ENCODE data around the gene IL4R. TPM values are rescaled to one million over a fixed set of nuclear protein-coding genes. Genes with fewer than 3 reads are reported as not detected.

The IL4R gene
- total and polyA plus RNA-seq, 2 of the 13 experiments (the other 11 are each of a cell fraction or from before 2014, with no cell fraction given): 15.9 to 49.6 TPM

- TF ChIP-seq, protein P1, sequence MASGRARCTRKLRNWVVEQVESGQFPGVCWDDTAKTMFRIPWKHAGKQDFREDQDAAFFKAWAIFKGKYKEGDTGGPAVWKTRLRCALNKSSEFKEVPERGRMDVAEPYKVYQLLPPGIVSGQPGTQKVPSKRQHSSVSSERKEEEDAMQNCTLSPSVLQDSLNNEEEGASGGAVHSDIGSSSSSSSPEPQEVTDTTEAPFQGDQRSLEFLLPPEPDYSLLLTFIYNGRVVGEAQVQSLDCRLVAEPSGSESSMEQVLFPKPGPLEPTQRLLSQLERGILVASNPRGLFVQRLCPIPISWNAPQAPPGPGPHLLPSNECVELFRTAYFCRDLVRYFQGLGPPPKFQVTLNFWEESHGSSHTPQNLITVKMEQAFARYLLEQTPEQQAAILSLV (CRISPR knock-in tag; IDR thresholded peaks at IDR 0.05; ENCODE audit: borderline replicate concordance): no peak
- peak; percentile 92; the same call in 1 of the 2 replicates for TF ChIP-seq NFKBIZ (CRISPR knock-in tag; IDR thresholded peaks at IDR 0.05)
- TF ChIP-seq RNF2 (conservative IDR thresholded peaks at IDR 0.05; ENCODE audit: low read depth): 0 out of 2 replicates have a peak, but pooled peaks have one; percentile 24
- no peak for TF ChIP-seq ZNF598 (CRISPR knock-in tag; IDR thresholded peaks at IDR 0.05; ENCODE audit: borderline replicate concordance)
- no peak for TF ChIP-seq LRRFIP1 (CRISPR knock-in tag; conservative IDR thresholded peaks at IDR 0.05)
- TF ChIP-seq GABPB1 (CRISPR knock-in tag; IDR thresholded peaks at IDR 0.05): peak; percentile 58; the same call in 1 of the 2 replicates
- TF ChIP-seq NRL (CRISPR knock-in tag; IDR thresholded peaks at IDR 0.05; ENCODE audit: borderline replicate concordance): no peak
- peak; percentile 66; the same call in 1 of the 2 replicates for TF ChIP-seq FOXC1 (CRISPR knock-in tag; IDR thresholded peaks at IDR 0.05; ENCODE audit: borderline replicate concordance)
- no peak for TF ChIP-seq RBFOX2 (IDR thresholded peaks at IDR 0.05; ENCODE audit: low read depth, low read length)
- TF ChIP-seq ZNF879 (CRISPR knock-in tag; IDR thresholded peaks at IDR 0.05): no peak
- no peak for TF ChIP-seq ZNF720 (CRISPR knock-in tag; IDR thresholded peaks at IDR 0.05)
- TF ChIP-seq ZNF572 (CRISPR knock-in tag; IDR thresholded peaks at IDR 0.05): no peak
- peak in 1 of 2 experiments; percentile 87; a peak in 1 of 4 replicates for TF ChIP-seq KLF16 (CRISPR knock-in tag; IDR thresholded peaks at IDR 0.05)
- peak; percentile 60; the same call in 1 of the 2 replicates for TF ChIP-seq ZKSCAN1 (IDR thresholded peaks at IDR 0.05; ENCODE audit: low read length)
- TF ChIP-seq ZNF574 (CRISPR knock-in tag; IDR thresholded peaks at IDR 0.05): peak; percentile 81; the same call in 1 of the 2 replicates
- TF ChIP-seq ZNF280B (CRISPR knock-in tag; IDR thresholded peaks at IDR 0.05; ENCODE audit: borderline replicate concordance): no peak
- peak; percentile 86; the same call in 1 of the 2 replicates for TF ChIP-seq SPEN (CRISPR knock-in tag; IDR thresholded peaks at IDR 0.05; ENCODE audit: low read depth)
- TF ChIP-seq ZBTB21 (CRISPR knock-in tag; IDR thresholded peaks at IDR 0.05): 0 out of 2 replicates have a peak, but pooled peaks have one; percentile 25
- peak; percentile 98 for TF ChIP-seq MED1 (CRISPR knock-in tag; IDR thresholded peaks at IDR 0.05)
- no peak for TF ChIP-seq ZNF274 (CRISPR knock-in tag; IDR thresholded peaks at IDR 0.05)
- peak; percentile 65; the same call in 1 of the 2 replicates for TF ChIP-seq ZNF350 (CRISPR knock-in tag; IDR thresholded peaks at IDR 0.05; ENCODE audit: borderline replicate concordance, low read depth)
- peak; percentile 96 for TF ChIP-seq MAFF (IDR thresholded peaks at IDR 0.05; ENCODE audit: low read depth, low read length)
Measured at GRCh38 chr16:27273670-27274423, 39.9 kb upstream of the IL4R start (continued).

All from HepG2 (cell line).